HL-60 (cell line): Measurements from ENCODE around the gene CNTN1.

Experiments used
- GABPA ChIP-seq: IDR thresholded peaks from 2 replicates; pipeline ENCODE4 v1.6.1; 2012; ENCODE audit warnings: low read depth
- POLR2AphosphoS5 ChIP-seq: IDR thresholded peaks from 2 replicates; pipeline ENCODE4 v1.6.1; 2012; ENCODE audit warnings: low read depth
- TF ChIP-seq, protein P1 (sequence below): IDR thresholded peaks from one replicate; pipeline ENCODE4 v1.5.1; 2011; ENCODE audit warnings: low read length, control low read depth, inconsistent platforms; ENCODE audit not compliant: insufficient read depth
- TF ChIP-seq, protein P2 (sequence below): IDR thresholded peaks from 2 replicates; pipeline ENCODE4 v1.6.1; 2012; ENCODE audit warnings: low read depth; ENCODE audit not compliant: insufficient replicate concordance

DNA sequence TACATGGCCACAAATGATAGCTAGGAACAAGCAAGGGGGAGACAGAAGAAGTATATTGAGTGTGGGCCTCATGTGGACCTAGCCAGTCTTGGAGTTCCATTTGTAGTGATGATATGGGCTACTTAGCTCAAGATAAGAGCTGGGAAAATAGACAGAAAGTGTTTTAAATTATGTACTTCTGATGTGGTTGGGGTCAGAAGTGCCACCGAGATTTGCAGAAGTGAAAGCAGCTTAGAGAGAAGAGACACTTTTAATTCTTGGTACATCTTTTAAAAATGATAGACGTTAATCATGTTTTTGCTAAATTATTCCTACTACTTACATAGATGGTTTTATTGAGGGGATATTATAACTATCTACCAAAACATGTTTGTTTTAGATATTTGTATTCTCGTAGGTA, 297.5 kb downstream of the CNTN1 start:
- TF ChIP-seq, protein P1, sequence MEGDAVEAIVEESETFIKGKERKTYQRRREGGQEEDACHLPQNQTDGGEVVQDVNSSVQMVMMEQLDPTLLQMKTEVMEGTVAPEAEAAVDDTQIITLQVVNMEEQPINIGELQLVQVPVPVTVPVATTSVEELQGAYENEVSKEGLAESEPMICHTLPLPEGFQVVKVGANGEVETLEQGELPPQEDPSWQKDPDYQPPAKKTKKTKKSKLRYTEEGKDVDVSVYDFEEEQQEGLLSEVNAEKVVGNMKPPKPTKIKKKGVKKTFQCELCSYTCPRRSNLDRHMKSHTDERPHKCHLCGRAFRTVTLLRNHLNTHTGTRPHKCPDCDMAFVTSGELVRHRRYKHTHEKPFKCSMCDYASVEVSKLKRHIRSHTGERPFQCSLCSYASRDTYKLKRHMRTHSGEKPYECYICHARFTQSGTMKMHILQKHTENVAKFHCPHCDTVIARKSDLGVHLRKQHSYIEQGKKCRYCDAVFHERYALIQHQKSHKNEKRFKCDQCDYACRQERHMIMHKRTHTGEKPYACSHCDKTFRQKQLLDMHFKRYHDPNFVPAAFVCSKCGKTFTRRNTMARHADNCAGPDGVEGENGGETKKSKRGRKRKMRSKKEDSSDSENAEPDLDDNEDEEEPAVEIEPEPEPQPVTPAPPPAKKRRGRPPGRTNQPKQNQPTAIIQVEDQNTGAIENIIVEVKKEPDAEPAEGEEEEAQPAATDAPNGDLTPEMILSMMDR, result no peak
- no peak for TF ChIP-seq GABPA
- TF ChIP-seq POLR2AphosphoS5, result no peak
- TF ChIP-seq, protein P2, sequence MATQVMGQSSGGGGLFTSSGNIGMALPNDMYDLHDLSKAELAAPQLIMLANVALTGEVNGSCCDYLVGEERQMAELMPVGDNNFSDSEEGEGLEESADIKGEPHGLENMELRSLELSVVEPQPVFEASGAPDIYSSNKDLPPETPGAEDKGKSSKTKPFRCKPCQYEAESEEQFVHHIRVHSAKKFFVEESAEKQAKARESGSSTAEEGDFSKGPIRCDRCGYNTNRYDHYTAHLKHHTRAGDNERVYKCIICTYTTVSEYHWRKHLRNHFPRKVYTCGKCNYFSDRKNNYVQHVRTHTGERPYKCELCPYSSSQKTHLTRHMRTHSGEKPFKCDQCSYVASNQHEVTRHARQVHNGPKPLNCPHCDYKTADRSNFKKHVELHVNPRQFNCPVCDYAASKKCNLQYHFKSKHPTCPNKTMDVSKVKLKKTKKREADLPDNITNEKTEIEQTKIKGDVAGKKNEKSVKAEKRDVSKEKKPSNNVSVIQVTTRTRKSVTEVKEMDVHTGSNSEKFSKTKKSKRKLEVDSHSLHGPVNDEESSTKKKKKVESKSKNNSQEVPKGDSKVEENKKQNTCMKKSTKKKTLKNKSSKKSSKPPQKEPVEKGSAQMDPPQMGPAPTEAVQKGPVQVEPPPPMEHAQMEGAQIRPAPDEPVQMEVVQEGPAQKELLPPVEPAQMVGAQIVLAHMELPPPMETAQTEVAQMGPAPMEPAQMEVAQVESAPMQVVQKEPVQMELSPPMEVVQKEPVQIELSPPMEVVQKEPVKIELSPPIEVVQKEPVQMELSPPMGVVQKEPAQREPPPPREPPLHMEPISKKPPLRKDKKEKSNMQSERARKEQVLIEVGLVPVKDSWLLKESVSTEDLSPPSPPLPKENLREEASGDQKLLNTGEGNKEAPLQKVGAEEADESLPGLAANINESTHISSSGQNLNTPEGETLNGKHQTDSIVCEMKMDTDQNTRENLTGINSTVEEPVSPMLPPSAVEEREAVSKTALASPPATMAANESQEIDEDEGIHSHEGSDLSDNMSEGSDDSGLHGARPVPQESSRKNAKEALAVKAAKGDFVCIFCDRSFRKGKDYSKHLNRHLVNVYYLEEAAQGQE, result no peak
